GM18520 (cell line): ENCODE data around the gene LRRC19.

Source experiments
- ATAC-seq: cut with Tn5 transposase; IDR thresholded peaks from one replicate; pipeline ENCODE4 v1.9.1; 2021; ENCODE audit not compliant: unreplicated experiment

Gene LRRC19

GRCh38 chr9:26955921-26956859 lies 49.3 kb downstream of the LRRC19 start, which contains the start of gene IFT74:
TSS of gene IFT74 (plus strand) at chr9:26956412. CDS start at chr9:26961968, 5,556 bp downstream.
- ATAC-seq: peak; percentile 99

- no peak for ATAC-seq
Observed at GRCh38 chr9:26955222-26955903, 50.1 kb downstream of the LRRC19 start.

- peak; percentile 33 for ATAC-seq
Observed at GRCh38 chr9:26954050-26954508, 51.4 kb downstream of the LRRC19 start.

- ATAC-seq: no peak
Observed at GRCh38 chr9:26951794-26952193, 53.7 kb downstream of the LRRC19 start.

GRCh38 chr9:26950521-26950920 lies 55.0 kb downstream of the LRRC19 start:
- no peak for ATAC-seq

GRCh38 chr9:26949637-26950069 lies 55.8 kb downstream of the LRRC19 start:
- no peak for ATAC-seq

GRCh38 chr9:26947736-26948135 lies 57.7 kb downstream of the LRRC19 start:
- no peak for ATAC-seq

GRCh38 chr9:26946753-26947727 lies 58.4 kb downstream of the LRRC19 start, which contains the start of gene PLAA:
TSS of gene PLAA (minus strand) at chr9:26947242. CDS start at chr9:26947045, 197 bp downstream.
- ATAC-seq: peak; percentile 94

GRCh38 chr9:26945591-26945990 lies 59.9 kb downstream of the LRRC19 start:
- ATAC-seq: no peak
